AG08396 (cell line): ENCODE results near the gene TSSK2.
"Not testable (repeated sequence)": the region's sequence is repeated elsewhere in the genome, so short reads cannot be mapped to it uniquely, and the experiment has no call there.

ENCODE experiments used
- DNase-seq: peaks from one replicate; pipeline ENCODE4 v3.0.0; 2012; ENCODE audit warnings: low spot score, mixed read lengths

Gene TSSK2

GRCh38 chr22:19143212-19143611 is 12.1 kb downstream of the TSSK2 start:
- DNase-seq = no peak

- DNase-seq = peak; percentile 47
These were observed 12.9 kb downstream of the TSSK2 start for GRCh38 chr22:19143967-19144400.

- no peak for DNase-seq
These were observed 15.3 kb downstream of the TSSK2 start for GRCh38 chr22:19146215-19146968.

GRCh38 chr22:19147195-19147780 is 16.2 kb downstream of the TSSK2 start:
- no peak for DNase-seq

GRCh38 chr22:19148417-19149046 is 17.4 kb downstream of the TSSK2 start:
- DNase-seq = no peak

GRCh38 chr22:19149047-19149883 is 18.2 kb downstream of the TSSK2 start:
- DNase-seq = no peak

GRCh38 chr22:19149991-19150390 is 18.9 kb downstream of the TSSK2 start, which contains the start of gene GSC2:
Gene GSC2 (minus strand): TSS chr22:19150292. CDS start chr22:19150283, 9 bp downstream.
- no peak for DNase-seq

- DNase-seq = no peak
These were observed 19.6 kb downstream of the TSSK2 start for GRCh38 chr22:19150482-19151328.

GRCh38 chr22:19151329-19152191 is 20.5 kb downstream of the TSSK2 start:
- DNase-seq = no peak

GRCh38 chr22:19152942-19153883 is 22.1 kb downstream of the TSSK2 start:
- DNase-seq = no peak

- not testable (repeated sequence) for DNase-seq
These were observed 25.0 kb downstream of the TSSK2 start for GRCh38 chr22:19156109-19156508.

- DNase-seq = not testable (repeated sequence)
These were observed 27.5 kb downstream of the TSSK2 start for GRCh38 chr22:19158649-19159048.

- no peak for DNase-seq
These were observed 33.3 kb downstream of the TSSK2 start for GRCh38 chr22:19164425-19164824.

- DNase-seq = no peak
These were observed 35.3 kb downstream of the TSSK2 start for GRCh38 chr22:19166421-19166820.

- DNase-seq = no peak
These were observed 36.2 kb downstream of the TSSK2 start for GRCh38 chr22:19167106-19167869.

- no peak for DNase-seq
These were observed 37.2 kb downstream of the TSSK2 start for GRCh38 chr22:19168088-19168890.
